Caco-2 (cell line): ENCODE data around the gene CCNQ. TPM values are rescaled to one million over a fixed set of nuclear protein-coding genes. Genes with fewer than 3 reads are reported as not detected.

Experiments used
- BruUV-seq: library from RNA; stranded (reverse); fragments of 400-500 nt; replicated peaks from 2 replicates; lab custom pipeline; 2021; lab: Mats Ljungman, UMichigan
- CTCF ChIA-PET: fragments of 300-600 bp; sonication (Branson Sonifier 250); formaldehyde crosslinking; loops from one replicate; lab custom pipeline; 2022; ENCODE audit warnings: antibody characterized with exemption; lab: Charles Lee
- POLR2A ChIA-PET: fragments of 300-600 bp; sonication (Branson Sonifier 250); formaldehyde crosslinking; loops from one replicate; lab custom pipeline; 2022; ENCODE audit warnings: antibody characterized with exemption; lab: Charles Lee
- DNase-seq, 2 experiments: peaks; one replicate each; pipeline versions ENCODE4 v3.0.0 to v3.0.0-alpha.2; 2020 to 2022
- H3K27me3 ChIP-seq: replicated peaks from 2 replicates; pipeline ENCODE4 v1.6.0; 2011; ENCODE audit warnings: low read length; ENCODE audit not compliant: control insufficient read depth, insufficient read depth
- H3K36me3 ChIP-seq: 2 replicates; pipeline ENCODE4 v1.5.1; 2011; ENCODE audit warnings: low read length; ENCODE audit not compliant: control insufficient read depth, insufficient read depth
- H3K4me1 ChIP-seq: fragments of 250-450 bp; sonication (Bioruptor Pico); 2 replicates; pipeline ENCODE4 v1.5.1; 2020; ENCODE audit warnings: mild to moderate bottlenecking
- H3K4me3 ChIP-seq: 2 replicates; pipeline ENCODE4 v1.5.1; 2011; ENCODE audit warnings: low read depth, mild to moderate bottlenecking, control low read depth, low read length
- H3K9me3 ChIP-seq: fragments of 250-450 bp; sonication (Bioruptor Pico); 2 replicates; pipeline ENCODE4 v1.5.1; 2020; ENCODE audit warnings: mild to moderate bottlenecking, moderate library complexity
- H3K27ac Mint-ChIP-seq: one replicate; pipeline ENCODE4 v1.8.0; 2022; ENCODE audit warnings: mixed read lengths; ENCODE audit not compliant: unreplicated experiment
- H3K27me3 Mint-ChIP-seq: one replicate; pipeline ENCODE4 v1.8.0; 2022; ENCODE audit warnings: mixed read lengths; ENCODE audit not compliant: insufficient read depth, unreplicated experiment
- H3K36me3 Mint-ChIP-seq: one replicate; pipeline ENCODE4 v1.8.0; 2022; ENCODE audit warnings: mild to moderate bottlenecking, mixed read lengths; ENCODE audit not compliant: insufficient read depth, unreplicated experiment
- H3K4me1 Mint-ChIP-seq: one replicate; pipeline ENCODE4 v1.8.0; 2022; ENCODE audit warnings: low read depth, mixed read lengths; ENCODE audit not compliant: unreplicated experiment
- H3K4me3 Mint-ChIP-seq: one replicate; pipeline ENCODE4 v1.8.0; 2022; ENCODE audit warnings: mild to moderate bottlenecking, moderate library complexity, mixed read lengths; ENCODE audit not compliant: unreplicated experiment
- H3K9me3 Mint-ChIP-seq: one replicate; pipeline ENCODE4 v1.8.0; 2022; ENCODE audit warnings: mixed read lengths; ENCODE audit not compliant: unreplicated experiment
- intact Hi-C: fragments of 100-400 bp; cut with micrococcal nuclease; formaldehyde crosslinking; loops from one replicate; pipeline ENCODE4 v1.10.0; 2022; ENCODE audit not compliant: unreplicated experiment
- total RNA-seq: library from RNA; stranded (reverse); gene quantifications from 2 replicates; pipeline ENCODE4 v1.2.3, GENCODE V29; 2022
- TF ChIP-seq, protein P1 (sequence below), 2 experiments: fragments of 200-600 bp in 1 of 2; IDR thresholded peaks; 1 replicate in 1 of 2; 2 replicates in 1 of 2; pipeline versions ENCODE4 v1.5.1 to v1.8.0; 2011 to 2022; ENCODE audit warnings: antibody characterized with exemption in 1 of 2, control low read depth in 1 of 2, inconsistent platforms in 1 of 2, low read depth in 1 of 2, low read length in 1 of 2, mild to moderate bottlenecking in 1 of 2, moderate library complexity in 1 of 2; ENCODE audit not compliant: insufficient read depth in 1 of 2, severe bottlenecking in 1 of 2, unreplicated experiment in 1 of 2

Gene CCNQ
- total RNA-seq, 1 experiment from 2014 or later: 23.8 TPM

DNA sequence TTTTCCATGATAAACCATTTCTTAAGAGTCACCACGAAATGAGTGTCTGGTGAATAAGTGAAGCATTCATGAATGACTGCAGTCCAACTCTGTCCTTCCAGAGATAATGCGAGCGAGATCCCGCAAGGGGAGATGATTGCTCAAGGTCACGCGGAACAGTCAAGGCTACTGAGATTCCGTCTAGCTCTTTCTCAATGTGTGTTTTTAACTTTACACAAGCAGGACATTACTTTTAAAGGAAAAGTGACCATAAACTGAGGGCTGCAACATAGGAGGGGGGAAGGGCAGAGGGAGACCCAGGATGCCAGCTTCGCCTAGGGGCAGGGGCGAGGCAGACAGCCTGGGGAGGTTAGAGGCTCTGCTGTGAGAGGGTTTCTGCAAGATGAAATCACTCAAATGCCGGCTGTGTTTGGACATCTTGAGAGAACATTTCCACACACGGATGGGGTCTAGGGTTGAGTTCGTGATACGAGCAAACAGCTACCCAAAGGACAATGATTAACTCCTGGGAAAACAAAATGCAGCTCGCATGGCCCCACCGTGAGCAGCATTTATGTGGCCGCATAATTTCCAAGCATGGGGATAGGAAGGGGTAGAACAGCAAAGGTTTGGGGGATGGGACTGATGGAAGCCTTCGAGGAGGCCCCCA is 23.8 kb upstream of the CCNQ start:
- peak in 1 of 2 experiments; percentile 23 for DNase-seq
- H3K36me3 ChIP-seq: no peaks in the 10 kb centered on the region
- BruUV-seq: no TSS peak
- intact Hi-C loops: no loop called here
- Mint-ChIP-seq H3K27ac (no peak overlapping the region), H3K4me3 (peak overlapping the region; percentile 22), H3K27me3 (peaks cover 3% of the 10 kb centered on the region), H3K4me1 (peaks cover 11% of the 10 kb centered on the region), H3K36me3 (no peaks in the 10 kb centered on the region), H3K9me3 (no peaks in the 10 kb centered on the region)
- TF ChIP-seq, protein P1, sequence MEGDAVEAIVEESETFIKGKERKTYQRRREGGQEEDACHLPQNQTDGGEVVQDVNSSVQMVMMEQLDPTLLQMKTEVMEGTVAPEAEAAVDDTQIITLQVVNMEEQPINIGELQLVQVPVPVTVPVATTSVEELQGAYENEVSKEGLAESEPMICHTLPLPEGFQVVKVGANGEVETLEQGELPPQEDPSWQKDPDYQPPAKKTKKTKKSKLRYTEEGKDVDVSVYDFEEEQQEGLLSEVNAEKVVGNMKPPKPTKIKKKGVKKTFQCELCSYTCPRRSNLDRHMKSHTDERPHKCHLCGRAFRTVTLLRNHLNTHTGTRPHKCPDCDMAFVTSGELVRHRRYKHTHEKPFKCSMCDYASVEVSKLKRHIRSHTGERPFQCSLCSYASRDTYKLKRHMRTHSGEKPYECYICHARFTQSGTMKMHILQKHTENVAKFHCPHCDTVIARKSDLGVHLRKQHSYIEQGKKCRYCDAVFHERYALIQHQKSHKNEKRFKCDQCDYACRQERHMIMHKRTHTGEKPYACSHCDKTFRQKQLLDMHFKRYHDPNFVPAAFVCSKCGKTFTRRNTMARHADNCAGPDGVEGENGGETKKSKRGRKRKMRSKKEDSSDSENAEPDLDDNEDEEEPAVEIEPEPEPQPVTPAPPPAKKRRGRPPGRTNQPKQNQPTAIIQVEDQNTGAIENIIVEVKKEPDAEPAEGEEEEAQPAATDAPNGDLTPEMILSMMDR (IDR thresholded peaks at IDR 0.05; ENCODE audit: insufficient read depth in 1 of 2, low read depth in 1 of 2, low read length in 1 of 2, severe bottlenecking in 1 of 2, unreplicated experiment in 1 of 2): no peak
- peaks cover 4% of the 10 kb centered on the region; the same call in 1 of the 2 replicates for H3K4me1 ChIP-seq
- no peaks in the 10 kb centered on the region for H3K27me3 ChIP-seq
- ChIA-PET CTCF (interaction anchor here (1.1 to 1.6 kb wide), 3 partner anchors 13 to 45 kb away, joined by 3 to 7 read pairs (median 5); no protein-coding TSS in a partner anchor), POLR2A (no interaction called here)
- no peaks in the 10 kb centered on the region for H3K9me3 ChIP-seq
- H3K4me3 ChIP-seq: no peak overlapping the region

- no peak for DNase-seq
- H3K36me3 ChIP-seq: no peaks in the 10 kb centered on the region
- Mint-ChIP-seq H3K9me3 (no peaks in the 10 kb centered on the region), H3K36me3 (no peaks in the 10 kb centered on the region), H3K4me3 (no peak overlapping the region), H3K27me3 (peaks cover 3% of the 10 kb centered on the region), H3K4me1 (peaks cover 11% of the 10 kb centered on the region), H3K27ac (no peak overlapping the region)
- POLR2A ChIA-PET: no interaction called here
- TF ChIP-seq, protein P1 (IDR thresholded peaks at IDR 0.05; ENCODE audit: insufficient read depth in 1 of 2, low read depth in 1 of 2, low read length in 1 of 2, severe bottlenecking in 1 of 2, unreplicated experiment in 1 of 2): no peak
- no peaks in the 10 kb centered on the region for H3K9me3 ChIP-seq
- BruUV-seq: no TSS peak
- H3K27me3 ChIP-seq: no peaks in the 10 kb centered on the region
- H3K4me3 ChIP-seq: no peak overlapping the region
- CTCF ChIA-PET: interaction anchor here (1.1 to 1.6 kb wide), 3 partner anchors 12 to 46 kb away, joined by 3 to 7 read pairs (median 5); no protein-coding TSS in a partner anchor
- intact Hi-C loops: no loop called here
- H3K4me1 ChIP-seq: 0 out of 2 replicates have a peak, but pooled peaks cover 4% of the 10 kb centered on the region
Observed at GRCh38 chrX:153621949-153622598, 23.1 kb upstream of the CCNQ start.

DNA sequence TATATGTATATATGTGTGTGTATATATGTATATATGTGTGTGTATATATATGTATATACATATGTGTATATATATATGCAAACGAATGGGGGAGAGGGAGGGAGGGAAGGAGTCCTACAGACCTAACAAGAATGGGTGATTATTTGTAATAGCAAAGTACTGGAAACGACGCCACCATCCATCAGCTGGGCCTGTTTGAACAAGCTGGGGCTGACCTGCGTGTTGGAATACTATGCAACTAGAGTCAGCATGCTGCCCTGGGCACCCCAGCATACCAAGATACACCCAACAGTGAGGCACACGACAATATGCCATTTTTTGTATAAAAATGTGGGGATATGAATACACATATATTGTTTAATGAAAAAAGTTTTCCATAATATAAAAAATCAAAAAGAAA is 21.6 kb upstream of the CCNQ start:
- Histone ChIP-seq H3K4me1 (0 out of 2 replicates have a peak, but pooled peaks cover 4% of the 10 kb centered on the region), H3K36me3 (no peaks in the 10 kb centered on the region), H3K9me3 (no peaks in the 10 kb centered on the region), H3K4me3 (no peak overlapping the region), H3K27me3 (no peaks in the 10 kb centered on the region)
- Mint-ChIP-seq H3K36me3 (no peaks in the 10 kb centered on the region), H3K9me3 (no peaks in the 10 kb centered on the region), H3K4me3 (no peak overlapping the region), H3K4me1 (peaks cover 11% of the 10 kb centered on the region), H3K27ac (no peak overlapping the region), H3K27me3 (peaks cover 5% of the 10 kb centered on the region)
- DNase-seq: no peak
- CTCF ChIA-PET: no interaction called here
- intact Hi-C loops: no loop called here
- no TSS peak for BruUV-seq
- POLR2A ChIA-PET: no interaction called here
- TF ChIP-seq, protein P1 (IDR thresholded peaks at IDR 0.05; ENCODE audit: insufficient read depth in 1 of 2, low read depth in 1 of 2, low read length in 1 of 2, severe bottlenecking in 1 of 2, unreplicated experiment in 1 of 2): no peak
